Fibroblast of lung (primary cell): ENCODE results near the gene NTN1.

ENCODE experiments used
- CTCF ChIP-seq, 2 donors: IDR thresholded peaks in 1 of 2; conservative IDR thresholded peaks in 1 of 2; 1 replicate in 1 of 2; 2 replicates in 1 of 2; pipeline ENCODE4 v1.5.1; 2011 to 2012; ENCODE audit warnings: low read length in 2 of 2, control low read depth in 1 of 2, inconsistent platforms in 1 of 2, low read depth in 1 of 2, mild to moderate bottlenecking in 1 of 2
- EZH2 ChIP-seq: IDR thresholded peaks from 2 replicates; pipeline ENCODE4 v1.5.1; 2012; ENCODE audit warnings: low read length, control low read depth, mild to moderate bottlenecking; ENCODE audit errors: missing control alignments

- TF ChIP-seq CTCF (conservative IDR thresholded peaks at IDR 0.05 in 1 of 2, IDR thresholded peaks at IDR 0.05 in 1 of 2; ENCODE audit: low read depth in 1 of 2, low read length in 2 of 2), result no peak
- no peak for TF ChIP-seq EZH2
Measured at GRCh38 chr17:9234389-9234945, 213.2 kb downstream of the NTN1 start.
